ENCODE data around the gene PLK3. TPM values are rescaled to one million over a fixed set of nuclear protein-coding genes. Genes with fewer than 3 reads are reported as not detected.

PLK3 gene
- total and polyA plus RNA-seq, 2 experiments from 2014 or later, result 18.2 to 40.1 TPM

GRCh38 chr1:44831516-44831915, 31.3 kb downstream of the PLK3 start:
- Histone ChIP-seq H3K4me2 (no peak overlapping the region), H3K9me3 (ENCODE audit: low read depth) (no peaks in the 10 kb centered on the region), H3K79me2 (no peaks in the 10 kb centered on the region), H3K9me2 (replicated peaks; ENCODE audit: insufficient read depth) (no peaks in the 10 kb centered on the region), H3K36me3 (replicated peaks; ENCODE audit: insufficient read depth, low read depth) (no peaks in the 10 kb centered on the region), H3K27me3 (no peaks in the 10 kb centered on the region), H3K4me1 (ENCODE audit: insufficient read depth) (no peaks in the 10 kb centered on the region), H3K27ac (no peak overlapping the region), H2AFZ (no peak overlapping the region), H4K20me1 (ENCODE audit: insufficient read depth, poor library complexity, severe bottlenecking) (no peaks in the 10 kb centered on the region), H3K4me3 (no peak overlapping the region)
- no peak for DNase-seq (ENCODE audit: low spot score)
- WGBS (ENCODE audit: low lambda C conversion rate, missing lambda C conversion rate), result 62% methylated on average over 9 of the region's 9 CpGs
- TF ChIP-seq EZH2 (IDR thresholded peaks at IDR 0.05; ENCODE audit: borderline replicate concordance), result no peak
- no peak for TF ChIP-seq CTCF (IDR thresholded peaks at IDR 0.05; ENCODE audit: poor library complexity)
- no peak for TF ChIP-seq EZH2phosphoT487 (IDR thresholded peaks at IDR 0.05; ENCODE audit: low read depth, severe bottlenecking, unreplicated experiment)

- H2AFZ ChIP-seq, result no peak overlapping the region
Observed at GRCh38 chr1:44832056-44832705, 32.0 kb downstream of the PLK3 start.

GRCh38 chr1:44834328-44834727, 34.2 kb downstream of the PLK3 start:
- Histone ChIP-seq H3K9me2 (replicated peaks; ENCODE audit: insufficient read depth) (no peaks in the 10 kb centered on the region), H3K79me2 (no peaks in the 10 kb centered on the region), H3K4me1 (ENCODE audit: insufficient read depth) (no peaks in the 10 kb centered on the region), H3K4me2 (no peak overlapping the region), H2AFZ (no peak overlapping the region), H3K9me3 (ENCODE audit: low read depth) (no peaks in the 10 kb centered on the region), H3K36me3 (replicated peaks; ENCODE audit: insufficient read depth, low read depth) (no peaks in the 10 kb centered on the region), H3K4me3 (no peak overlapping the region), H3K27me3 (no peaks in the 10 kb centered on the region), H3K27ac (no peak overlapping the region), H4K20me1 (ENCODE audit: insufficient read depth, poor library complexity, severe bottlenecking) (no peaks in the 10 kb centered on the region)
- DNase-seq (ENCODE audit: low spot score), result no peak
- 69% methylated on average over 7 of the region's 7 CpGs for WGBS (ENCODE audit: low lambda C conversion rate, missing lambda C conversion rate)
- TF ChIP-seq EZH2 (IDR thresholded peaks at IDR 0.05; ENCODE audit: borderline replicate concordance) (no peak), EZH2phosphoT487 (IDR thresholded peaks at IDR 0.05; ENCODE audit: low read depth, severe bottlenecking, unreplicated experiment) (no peak), CTCF (IDR thresholded peaks at IDR 0.05; ENCODE audit: poor library complexity) (no peak)

More at GRCh38 chr1:44832056-44832705, 32.0 kb downstream of the PLK3 start:
- no peaks in the 10 kb centered on the region for H4K20me1 ChIP-seq (ENCODE audit: insufficient read depth, poor library complexity, severe bottlenecking)
- H3K9me2 ChIP-seq (replicated peaks; ENCODE audit: insufficient read depth), result no peaks in the 10 kb centered on the region
- TF ChIP-seq CTCF (IDR thresholded peaks at IDR 0.05; ENCODE audit: poor library complexity) (no peak), EZH2 (IDR thresholded peaks at IDR 0.05; ENCODE audit: borderline replicate concordance) (no peak), EZH2phosphoT487 (IDR thresholded peaks at IDR 0.05; ENCODE audit: low read depth, severe bottlenecking, unreplicated experiment) (no peak)
- no peaks in the 10 kb centered on the region for H3K36me3 ChIP-seq (replicated peaks; ENCODE audit: insufficient read depth, low read depth)
- no peak for DNase-seq (ENCODE audit: low spot score)
- 83% methylated on average over 13 of the region's 13 CpGs for whole genome bisulfite sequencing (ENCODE audit: low lambda C conversion rate, missing lambda C conversion rate)
- H3K9me3 ChIP-seq (ENCODE audit: low read depth), result no peaks in the 10 kb centered on the region
- H3K79me2 ChIP-seq, result no peaks in the 10 kb centered on the region
- no peaks in the 10 kb centered on the region for H3K27me3 ChIP-seq
- H3K27ac ChIP-seq, result no peak overlapping the region
- H3K4me3 ChIP-seq, result no peak overlapping the region
- no peaks in the 10 kb centered on the region for H3K4me1 ChIP-seq (ENCODE audit: insufficient read depth)
- no peak overlapping the region for H3K4me2 ChIP-seq

Data from hepatocyte (in vitro differentiated cells).